ENCODE data around the gene SLCO2A1.

Gene SLCO2A1

GRCh38 chr3:133895208-133896001 lies 134.3 kb downstream of the SLCO2A1 start, which contains the start of gene RAB6B:
TSS of gene RAB6B (minus strand) at chr3:133895882. CDS start at chr3:133895466, 416 bp downstream.
- DNase-seq: peak; percentile 64 to 67

- peak; percentile 19 to 50 for DNase-seq
Measured at GRCh38 chr3:133894353-133895207, 135.1 kb downstream of the SLCO2A1 start.

GRCh38 chr3:133893683-133894352 lies 135.9 kb downstream of the SLCO2A1 start:
- DNase-seq: no peak

GRCh38 chr3:133892541-133893231 lies 137.0 kb downstream of the SLCO2A1 start:
- no peak for DNase-seq

DNA sequence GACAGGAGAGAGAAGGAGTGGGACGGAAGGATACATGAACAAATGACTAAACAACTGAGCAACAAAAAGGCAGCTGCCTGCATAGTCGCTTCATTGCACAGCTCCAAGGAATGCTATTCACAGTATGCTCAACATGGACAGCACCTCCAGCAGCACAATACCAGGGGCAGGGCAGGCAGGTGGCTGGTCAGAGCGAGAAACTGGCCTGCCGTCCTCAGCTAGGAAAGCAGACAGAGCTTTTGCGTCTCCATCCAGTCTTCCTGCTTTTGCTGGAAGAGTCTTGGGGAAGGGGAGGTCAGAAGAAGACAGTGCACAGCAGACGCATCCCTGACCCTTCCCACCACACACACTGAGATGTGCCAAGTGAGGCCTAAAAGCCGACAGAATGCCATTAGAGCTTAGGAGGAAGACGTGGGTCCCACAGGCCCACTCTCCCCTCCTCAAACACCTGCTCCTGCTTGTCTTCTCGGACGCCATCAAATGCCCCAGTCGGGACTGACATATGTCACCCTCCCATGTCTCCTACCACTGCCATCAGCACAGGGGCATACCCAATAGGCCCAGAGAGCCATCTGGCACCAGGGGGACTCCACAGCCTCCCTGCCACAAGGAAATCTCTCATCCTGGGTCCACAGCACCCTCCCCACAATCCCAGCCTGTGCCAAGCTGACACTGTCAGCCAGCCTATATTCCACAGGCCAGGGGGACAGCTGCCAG lies 137.9 kb downstream of the SLCO2A1 start:
- DNase-seq: no peak

GRCh38 chr3:133890972-133891644 lies 138.6 kb downstream of the SLCO2A1 start:
- no peak for DNase-seq

DNA sequence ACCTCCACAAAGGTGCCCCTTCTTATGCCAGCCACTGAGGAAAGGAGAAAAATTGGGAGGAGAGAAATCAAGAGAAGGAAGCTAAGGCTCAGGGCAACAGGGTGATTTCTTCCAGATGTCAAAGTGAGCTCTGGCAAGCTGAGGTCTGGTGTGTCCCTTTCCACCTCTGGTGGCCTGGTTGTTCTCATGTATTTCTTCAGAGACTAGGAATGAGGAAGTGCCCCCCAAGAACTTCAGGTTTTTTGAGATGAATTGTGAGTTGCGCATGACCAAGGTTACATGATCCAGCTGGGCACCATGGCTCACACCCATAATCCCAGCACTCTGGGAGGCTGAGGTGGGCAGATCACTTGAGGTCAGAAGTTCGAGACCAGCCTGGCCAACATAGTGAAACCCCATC lies 139.7 kb downstream of the SLCO2A1 start:
- DNase-seq: no peak

DNA sequence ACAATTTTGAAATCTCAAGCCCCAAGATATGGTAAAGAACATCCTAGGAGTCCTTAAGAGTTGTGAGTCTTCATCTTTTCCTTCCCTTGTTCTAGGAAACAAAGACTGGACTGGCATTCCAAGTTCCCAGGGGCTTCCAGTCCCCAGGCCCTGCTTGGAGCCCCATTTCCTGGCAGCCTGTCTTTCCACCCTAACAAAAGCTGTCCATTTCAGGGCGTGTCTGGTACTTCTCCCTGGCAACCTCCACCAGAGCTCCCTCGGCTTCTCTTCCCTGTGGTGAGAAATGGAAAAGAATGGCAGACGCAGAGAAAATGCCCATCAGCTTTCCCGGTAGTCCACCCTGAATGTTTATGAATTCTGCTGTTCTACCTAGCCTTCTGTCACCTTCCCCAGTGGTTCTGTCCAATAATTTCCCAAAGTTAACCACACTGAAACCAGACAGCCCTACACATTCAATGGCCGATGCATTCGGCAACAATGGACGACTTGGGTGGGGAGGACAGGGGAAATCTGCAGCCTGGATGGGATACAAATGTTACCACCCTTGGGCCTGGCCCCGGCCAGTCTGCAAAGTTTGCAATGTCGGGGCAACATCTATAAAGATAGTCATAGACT lies 140.9 kb downstream of the SLCO2A1 start:
- no peak for DNase-seq

GRCh38 chr3:133887803-133888703 lies 141.7 kb downstream of the SLCO2A1 start:
- DNase-seq: peak in 1 of 2 experiments; percentile 27

DNA sequence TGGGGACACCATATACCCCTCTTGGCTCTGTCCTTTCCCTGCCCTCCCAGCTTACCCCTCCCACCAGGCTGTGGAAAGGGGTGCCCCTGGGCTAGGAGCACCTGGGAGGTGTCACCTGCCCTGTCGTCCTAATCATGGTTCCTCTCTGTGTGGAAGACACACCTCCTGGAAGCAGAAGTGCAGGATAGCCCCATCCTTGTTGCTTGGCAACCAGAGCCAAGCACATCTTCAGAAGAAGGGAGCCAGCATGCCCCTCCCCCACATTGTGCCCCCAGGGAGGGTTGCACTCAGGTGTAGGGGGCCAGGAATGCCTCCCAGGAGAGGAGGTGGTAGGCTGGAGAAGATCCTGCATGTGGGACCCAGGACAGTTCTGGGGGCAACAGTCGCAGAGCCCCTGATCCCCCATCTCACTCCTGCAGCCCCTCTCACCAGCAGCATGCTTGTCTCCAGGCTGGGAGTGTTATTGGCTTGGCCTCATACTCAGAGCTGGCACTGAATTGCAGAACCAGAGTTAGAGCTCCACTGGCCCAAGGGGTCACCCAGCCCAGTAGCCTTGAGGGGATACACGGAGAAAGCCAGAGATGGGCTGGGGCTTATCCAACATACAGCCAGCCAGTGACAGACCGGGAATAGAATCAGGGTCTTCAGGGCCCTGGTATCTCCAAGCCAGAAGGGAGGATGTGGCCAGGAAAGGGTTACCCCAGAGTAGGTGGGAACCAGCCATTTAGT lies 142.5 kb downstream of the SLCO2A1 start:
- DNase-seq: no peak

GRCh38 chr3:133886031-133886722 lies 143.5 kb downstream of the SLCO2A1 start:
- no peak for DNase-seq

- no peak for DNase-seq
Measured at GRCh38 chr3:133884887-133885711, 144.6 kb downstream of the SLCO2A1 start.

GRCh38 chr3:133884054-133884886 lies 145.5 kb downstream of the SLCO2A1 start:
- DNase-seq: no peak

GRCh38 chr3:133883641-133884040 lies 146.1 kb downstream of the SLCO2A1 start:
- no peak for DNase-seq

GRCh38 chr3:133882986-133883586 lies 146.6 kb downstream of the SLCO2A1 start:
- DNase-seq: no peak
